AG09319 (cell line): ENCODE results near the gene ZC3H12C.

Experiments
- DNase-seq: peaks from one replicate; pipeline ENCODE4 v3.0.0-alpha.2; 2010; ENCODE audit warnings: low read depth; ENCODE audit errors: extremely low read depth
- CTCF ChIP-seq: IDR thresholded peaks from 2 replicates; pipeline ENCODE4 v1.5.1; 2011; ENCODE audit warnings: low read depth, mild to moderate bottlenecking, inconsistent platforms, low read length, moderate library complexity

The ZC3H12C gene

GRCh38 chr11:110176366-110177085, 83.3 kb downstream of the ZC3H12C start:
- DNase-seq, result no peak
- no peak for TF ChIP-seq CTCF

DNA sequence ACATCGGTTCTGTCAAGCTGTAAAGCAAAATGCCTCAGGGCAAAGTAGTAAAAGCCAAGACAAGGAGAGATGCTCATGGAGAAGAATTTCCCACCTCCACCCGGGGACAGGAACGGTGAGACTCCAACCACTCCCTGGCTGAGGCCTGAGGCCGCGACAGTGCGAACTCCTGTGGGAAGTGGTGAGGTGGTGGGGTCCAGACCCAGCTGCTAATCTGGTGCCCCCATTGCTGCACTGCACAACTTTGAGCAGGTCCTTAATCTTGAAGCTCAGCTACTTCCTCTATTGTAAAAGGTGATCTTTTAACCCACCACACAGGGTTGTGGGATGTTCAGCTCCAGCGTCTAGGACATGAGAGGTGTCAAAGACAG, 83.9 kb downstream of the ZC3H12C start:
- TF ChIP-seq CTCF, result no peak

GRCh38 chr11:110179064-110179463, 85.9 kb downstream of the ZC3H12C start:
- DNase-seq, result no peak

More for the DNA sequence above, 83.9 kb downstream of the ZC3H12C start:
- no peak for DNase-seq

DNA sequence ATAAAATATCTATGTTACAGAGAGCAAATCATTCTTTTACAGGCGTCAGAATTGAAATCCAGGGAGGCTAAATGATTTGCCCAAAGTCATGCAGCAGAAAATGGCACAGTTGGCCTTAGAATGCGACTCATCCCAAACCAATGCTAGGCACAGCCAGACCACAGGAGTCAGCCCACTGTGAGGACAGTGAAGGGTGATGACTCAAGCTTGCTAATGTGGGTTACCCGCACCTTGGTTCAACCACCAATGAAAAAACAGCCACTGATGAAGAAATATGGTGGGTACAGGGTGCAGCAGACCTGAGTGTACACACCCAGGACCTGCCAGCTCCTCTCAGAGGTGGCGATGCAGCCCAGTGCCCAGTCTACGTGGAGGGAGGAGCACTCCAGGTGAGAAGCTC, 89.7 kb downstream of the ZC3H12C start:
- DNase-seq, result no peak
- no peak for TF ChIP-seq CTCF

More at GRCh38 chr11:110179064-110179463, 85.9 kb downstream of the ZC3H12C start:
- no peak for TF ChIP-seq CTCF

DNA sequence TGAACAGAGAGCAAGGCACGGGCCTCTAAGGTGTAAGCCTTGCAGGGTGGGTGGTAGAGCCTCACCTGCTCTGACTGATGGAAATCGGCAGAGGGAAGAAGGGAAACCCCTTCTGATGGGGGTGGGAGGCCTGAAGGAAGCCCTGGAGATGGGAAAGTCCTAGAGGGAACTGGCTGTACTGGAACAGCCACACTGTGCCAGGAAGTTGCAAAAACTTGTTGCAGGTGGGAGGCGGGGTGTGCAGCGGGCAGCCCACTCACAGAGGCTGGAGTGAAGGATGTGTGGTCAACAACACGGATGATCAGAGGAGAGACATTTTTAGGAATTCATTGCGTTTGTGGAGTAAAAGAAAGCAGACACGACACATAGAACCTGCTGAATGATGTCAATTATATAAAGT, 91.3 kb downstream of the ZC3H12C start:
- TF ChIP-seq CTCF, result no peak

GRCh38 chr11:110185121-110185591, 92.0 kb downstream of the ZC3H12C start:
- no peak for TF ChIP-seq CTCF
- no peak for DNase-seq

More for the DNA sequence above, 91.3 kb downstream of the ZC3H12C start:
- no peak for DNase-seq

GRCh38 chr11:110185599-110185998, 92.4 kb downstream of the ZC3H12C start:
- DNase-seq, result no peak
- no peak for TF ChIP-seq CTCF
